ENCODE results near the gene ASIC5.
"Not testable (repeated sequence)": the region's sequence is repeated elsewhere in the genome, so short reads cannot be mapped to it uniquely, and the experiment has no call there.

ASIC5 gene

GRCh38 chr4:155866177-155866576, at the start of gene ASIC5:
Gene ASIC5, minus strand, starts transcription at chr4:155866277. Its CDS starts 51 bp downstream, at chr4:155866226.
- DNase-seq: no peak

- no peak for DNase-seq
Measured at GRCh38 chr4:155914782-155915181, 48.7 kb upstream of the ASIC5 start.

GRCh38 chr4:155911905-155912304, 45.8 kb upstream of the ASIC5 start:
- no peak for DNase-seq

- no peak for DNase-seq
Measured at GRCh38 chr4:155909615-155910226, 43.6 kb upstream of the ASIC5 start.

GRCh38 chr4:155908187-155909139, 42.4 kb upstream of the ASIC5 start:
- DNase-seq: no peak

- DNase-seq: no peak
Measured at GRCh38 chr4:155907556-155907955, 41.5 kb upstream of the ASIC5 start.

GRCh38 chr4:155906554-155907247, 40.6 kb upstream of the ASIC5 start:
- peak; percentile 15 for DNase-seq

GRCh38 chr4:155904331-155904730, 38.3 kb upstream of the ASIC5 start:
- no peak for DNase-seq

GRCh38 chr4:155903453-155903852, 37.4 kb upstream of the ASIC5 start, which contains the start of gene TDO2:
Gene TDO2, plus strand, starts transcription at chr4:155903696. Its CDS starts 63 bp downstream, at chr4:155903759.
- no peak for DNase-seq

GRCh38 chr4:155901013-155901412, 34.9 kb upstream of the ASIC5 start:
- DNase-seq: no peak

- no peak for DNase-seq
Measured at GRCh38 chr4:155900381-155900780, 34.3 kb upstream of the ASIC5 start.

GRCh38 chr4:155899891-155900290, 33.8 kb upstream of the ASIC5 start:
- no peak for DNase-seq

- DNase-seq: not testable (repeated sequence)
Measured at GRCh38 chr4:155898371-155898770, 32.3 kb upstream of the ASIC5 start.

GRCh38 chr4:155891058-155891457, 25.0 kb upstream of the ASIC5 start:
- no peak for DNase-seq

- DNase-seq: no peak
Measured at GRCh38 chr4:155889946-155890345, 23.9 kb upstream of the ASIC5 start.

GRCh38 chr4:155889031-155889793, 23.1 kb upstream of the ASIC5 start:
- no peak for DNase-seq

- no peak for DNase-seq
Measured at GRCh38 chr4:155887847-155888570, 21.9 kb upstream of the ASIC5 start.

GRCh38 chr4:155887045-155887444, 21.0 kb upstream of the ASIC5 start:
- DNase-seq: no peak

- DNase-seq: no peak
Measured at GRCh38 chr4:155885666-155886065, 19.6 kb upstream of the ASIC5 start.

GRCh38 chr4:155883895-155884294, 17.8 kb upstream of the ASIC5 start:
- no peak for DNase-seq

- no peak for DNase-seq
Measured at GRCh38 chr4:155881555-155881954, 15.5 kb upstream of the ASIC5 start.

GRCh38 chr4:155879767-155880166, 13.7 kb upstream of the ASIC5 start:
- no peak for DNase-seq

Data from NCI-H69 (cell line).